HG03442 (cell line): ENCODE data around the gene DHX34.
"Not testable (repeated sequence)": the region's sequence is repeated elsewhere in the genome, so short reads cannot be mapped to it uniquely, and the experiment has no call there.

Experiments used
- ATAC-seq: cut with Tn5 transposase; IDR thresholded peaks from one replicate; pipeline ENCODE4 v1.9.1; 2021; ENCODE audit warnings: mild to moderate bottlenecking, moderate library complexity; ENCODE audit not compliant: unreplicated experiment

Gene DHX34

DNA sequence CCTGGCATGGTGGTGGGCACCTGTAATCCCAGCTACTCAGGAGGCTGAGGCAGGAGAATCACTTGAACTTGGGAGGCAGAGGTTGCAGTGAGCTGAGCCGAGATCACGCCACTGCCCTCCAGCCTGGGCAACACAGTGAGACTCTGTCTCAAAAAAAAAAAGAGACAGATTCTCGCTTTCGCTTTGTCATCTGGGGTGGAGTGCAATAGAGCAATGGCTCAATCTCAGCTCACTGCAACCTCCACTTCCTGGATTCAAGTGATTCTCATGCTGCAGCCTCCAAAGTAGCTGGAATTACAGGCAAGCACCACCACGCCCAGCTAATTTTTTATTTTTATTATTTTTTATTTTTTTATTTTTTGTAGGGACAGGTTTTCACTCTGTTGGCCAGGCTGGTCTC is 39.6 kb downstream of the DHX34 start:
- not testable (repeated sequence) for ATAC-seq

DNA sequence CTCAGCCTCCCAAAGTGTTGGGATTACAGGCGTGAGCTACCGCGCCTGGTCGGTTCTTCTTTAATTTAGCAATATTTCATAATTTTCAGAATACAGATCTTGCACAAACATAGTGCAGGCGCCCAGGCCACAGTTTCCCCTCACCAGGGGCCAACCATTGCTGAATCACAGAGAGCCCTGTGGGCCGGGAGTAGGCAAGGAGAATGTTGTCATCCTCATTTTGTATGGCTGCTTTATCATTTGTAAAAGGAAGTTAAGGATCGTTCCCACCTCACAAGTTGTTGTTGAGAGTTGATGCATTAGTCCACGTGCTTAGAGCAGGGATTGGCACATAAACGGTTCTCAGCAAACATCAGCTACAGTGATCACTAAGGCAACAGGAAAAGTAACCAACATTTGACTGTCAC is 40.0 kb downstream of the DHX34 start:
- ATAC-seq, result no peak

DNA sequence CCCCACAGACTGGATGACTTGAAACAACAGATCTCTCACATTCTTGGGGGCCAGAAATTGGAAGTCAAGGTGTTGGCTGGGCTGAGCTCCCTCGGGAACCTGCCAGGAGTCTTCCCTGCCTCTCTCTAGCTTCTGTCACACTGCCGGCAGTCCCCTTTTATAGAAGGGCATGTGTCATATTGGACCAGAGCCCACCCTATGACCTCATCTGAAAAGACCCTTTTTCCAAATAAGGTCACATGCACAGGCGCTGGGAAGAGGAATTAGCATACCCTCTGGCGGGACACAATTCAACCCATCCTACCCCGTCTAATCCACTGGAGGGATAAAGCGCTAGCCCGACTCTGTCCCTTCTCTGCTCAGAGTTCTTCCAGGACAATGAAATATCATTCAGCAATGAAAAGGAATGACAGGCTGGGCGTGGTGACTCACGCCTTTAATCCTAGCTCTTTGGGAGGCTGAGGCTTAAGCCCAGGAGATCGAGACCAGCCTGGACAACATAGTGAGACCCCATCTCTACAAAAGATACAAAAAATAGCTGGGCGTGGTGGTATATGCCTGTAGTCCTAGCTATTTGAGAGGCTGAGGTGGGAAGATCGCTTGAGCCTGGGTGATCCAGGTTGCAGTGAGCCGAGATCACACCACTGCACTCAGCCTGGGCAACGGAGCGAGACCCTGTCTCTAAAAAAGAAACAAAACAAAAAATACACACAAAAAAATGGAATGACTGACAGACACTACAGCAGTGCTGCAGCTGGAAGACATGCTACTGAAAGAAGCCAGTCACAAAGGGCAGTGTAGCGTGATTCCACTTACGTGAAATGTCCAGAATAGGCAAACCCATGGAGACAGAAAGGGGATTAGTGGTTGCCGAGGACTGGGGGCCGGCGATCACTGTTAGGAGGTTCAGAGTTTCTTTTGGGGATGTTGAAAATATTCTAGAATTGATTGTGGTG is 41.7 kb downstream of the DHX34 start:
- no peak for ATAC-seq

DNA sequence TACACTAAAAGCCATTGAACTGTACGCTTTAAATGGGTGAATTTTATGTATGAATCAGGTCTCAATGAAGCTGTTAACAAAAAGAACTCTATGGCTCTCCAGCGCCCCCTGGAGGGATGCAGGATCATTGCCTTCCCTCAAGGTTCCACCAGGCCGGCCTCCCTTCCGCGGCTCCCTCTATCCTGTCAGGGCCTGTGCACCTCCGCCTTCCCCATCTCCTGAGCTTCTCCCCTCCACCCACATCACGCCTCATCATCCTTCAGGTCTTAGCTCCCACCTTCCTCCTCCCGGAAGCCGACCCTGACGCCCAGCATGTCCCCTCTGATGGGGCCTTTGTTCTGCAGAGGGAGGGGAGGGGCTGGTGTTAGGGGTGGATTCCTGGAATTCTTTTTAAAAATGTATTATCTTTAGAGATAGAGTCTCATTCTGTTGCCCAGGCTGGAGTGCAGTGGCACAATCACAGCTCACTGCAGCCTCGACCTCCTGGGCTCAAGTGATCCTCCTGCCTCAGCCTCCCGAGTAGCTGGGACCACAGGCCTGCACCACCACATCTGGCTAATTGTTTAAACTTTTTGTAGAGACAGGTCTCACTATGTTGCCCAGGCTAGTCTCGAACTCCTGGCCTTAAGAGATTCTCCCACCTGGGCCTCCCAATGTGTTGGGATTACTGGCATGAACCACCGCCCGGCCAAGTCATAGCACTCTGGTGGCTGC is 42.6 kb downstream of the DHX34 start:
- ATAC-seq, result no peak

DNA sequence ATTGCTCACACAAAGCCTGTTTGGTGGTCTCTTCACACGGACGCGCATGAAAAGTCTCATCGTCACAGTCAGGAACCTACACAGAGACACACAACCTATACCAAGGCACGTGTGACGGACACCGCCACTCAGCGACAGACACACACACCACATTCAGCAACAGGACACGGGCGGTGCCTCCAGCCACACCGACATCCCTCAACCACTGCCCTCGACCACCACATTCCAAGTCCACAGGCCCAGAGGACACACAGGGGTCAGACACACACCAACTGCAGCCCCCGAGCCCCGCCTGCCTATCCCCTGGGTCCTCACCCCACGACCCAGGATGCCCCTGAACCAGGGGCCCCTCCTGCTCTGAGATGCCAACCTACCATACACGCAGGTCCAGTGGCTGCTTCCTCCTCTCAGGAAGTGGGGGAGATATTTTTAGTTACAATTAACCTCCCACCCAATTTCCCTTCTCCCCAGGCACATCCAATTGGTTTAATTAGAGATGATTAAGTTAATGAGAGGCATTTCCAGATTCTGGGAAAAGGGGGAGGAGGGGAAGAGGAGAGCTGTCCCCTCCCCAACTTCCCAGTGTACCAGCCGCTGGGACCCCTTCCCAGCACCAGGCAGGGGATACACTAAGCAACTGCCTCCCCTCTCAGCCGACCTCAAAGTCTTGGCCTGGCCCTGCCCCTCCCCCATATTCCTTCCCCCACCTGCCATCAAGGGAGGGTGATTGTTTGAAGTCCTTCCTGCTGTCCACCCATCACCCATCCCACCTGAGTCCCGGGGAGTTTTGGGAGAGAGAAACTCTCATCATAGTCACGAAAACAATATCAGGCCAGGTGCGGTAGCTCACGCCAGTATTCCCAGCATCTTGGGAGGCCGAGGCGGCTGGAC is 49.8 kb downstream of the DHX34 start:
- no peak for ATAC-seq

DNA sequence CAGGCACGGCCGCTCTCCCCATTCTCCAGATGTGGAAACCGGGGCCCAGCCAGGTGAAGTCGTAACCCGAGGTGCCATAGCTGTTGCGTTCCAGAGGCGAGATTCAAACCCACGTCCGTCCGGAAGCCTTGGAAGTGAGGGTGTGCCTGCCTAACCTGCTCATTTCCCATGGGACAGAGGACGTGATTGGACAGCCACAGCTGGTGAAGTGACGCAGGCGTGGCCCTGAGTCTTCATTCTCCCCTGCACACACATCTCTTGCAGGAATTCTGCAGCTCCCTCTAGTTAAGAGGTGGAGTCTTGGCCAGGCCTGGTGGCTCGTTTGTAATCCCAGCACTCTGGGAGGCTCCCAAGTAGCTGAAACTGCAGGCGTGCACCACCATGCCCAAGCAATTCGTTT is 53.4 kb downstream of the DHX34 start:
- no peak for ATAC-seq

DNA sequence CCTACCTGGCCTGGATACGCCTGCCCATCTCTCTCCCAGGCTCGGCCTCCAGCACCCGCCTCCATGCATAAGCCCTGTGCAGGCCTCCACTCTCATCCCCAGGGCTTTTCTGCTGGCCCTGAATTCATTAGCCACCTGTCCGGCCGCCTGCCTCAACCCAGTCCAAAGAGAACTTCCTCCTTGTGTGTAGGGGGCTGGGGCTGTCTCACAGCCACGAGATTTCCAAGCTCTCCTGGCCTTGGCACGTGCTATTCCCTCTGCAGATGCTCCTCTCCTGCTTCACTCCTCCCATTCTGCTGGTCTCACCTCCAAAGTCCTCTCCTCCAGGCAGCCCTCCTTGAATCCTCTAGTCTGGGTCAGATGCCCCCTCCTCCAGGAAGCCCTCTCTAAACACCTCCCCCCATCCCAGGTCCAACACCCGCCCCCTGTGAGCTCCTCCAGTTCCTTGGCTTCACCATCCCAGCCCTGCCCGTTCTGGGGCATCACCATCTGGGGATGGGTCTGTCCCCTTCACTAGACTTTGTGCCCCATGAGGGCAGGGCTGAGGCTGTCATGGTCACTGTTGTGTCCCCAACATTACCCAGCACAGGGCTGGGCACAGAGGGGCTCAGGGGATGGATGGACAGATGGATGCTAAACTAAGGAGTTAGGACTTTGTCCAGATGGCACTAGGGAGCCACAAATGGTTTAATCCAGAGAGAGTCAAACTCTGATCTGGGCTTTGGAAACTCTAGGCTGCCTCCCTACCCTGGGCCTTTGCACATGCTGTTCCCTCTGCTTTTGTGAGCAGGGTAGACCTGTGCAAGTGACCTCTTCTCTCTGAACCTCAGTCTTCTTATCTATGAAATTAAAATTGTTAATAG is 55.5 kb downstream of the DHX34 start:
- no peak for ATAC-seq

DNA sequence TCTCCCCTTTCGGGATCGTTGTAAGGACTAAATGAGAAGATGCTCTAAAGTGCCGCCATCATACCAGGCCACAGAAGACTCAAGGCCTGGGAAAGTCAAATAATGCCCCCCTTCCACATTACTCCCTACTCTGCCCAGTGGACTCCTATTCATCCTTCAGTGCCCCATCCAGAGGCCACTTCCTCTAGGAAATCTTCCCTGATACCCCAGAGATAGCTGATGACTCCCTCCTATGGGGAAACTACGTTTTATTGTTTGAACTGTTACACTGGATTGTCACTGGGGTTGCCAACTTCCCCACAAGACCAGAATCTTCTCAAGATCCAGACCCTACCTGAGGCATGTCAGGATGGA is 56.1 kb downstream of the DHX34 start:
- ATAC-seq, result no peak

DNA sequence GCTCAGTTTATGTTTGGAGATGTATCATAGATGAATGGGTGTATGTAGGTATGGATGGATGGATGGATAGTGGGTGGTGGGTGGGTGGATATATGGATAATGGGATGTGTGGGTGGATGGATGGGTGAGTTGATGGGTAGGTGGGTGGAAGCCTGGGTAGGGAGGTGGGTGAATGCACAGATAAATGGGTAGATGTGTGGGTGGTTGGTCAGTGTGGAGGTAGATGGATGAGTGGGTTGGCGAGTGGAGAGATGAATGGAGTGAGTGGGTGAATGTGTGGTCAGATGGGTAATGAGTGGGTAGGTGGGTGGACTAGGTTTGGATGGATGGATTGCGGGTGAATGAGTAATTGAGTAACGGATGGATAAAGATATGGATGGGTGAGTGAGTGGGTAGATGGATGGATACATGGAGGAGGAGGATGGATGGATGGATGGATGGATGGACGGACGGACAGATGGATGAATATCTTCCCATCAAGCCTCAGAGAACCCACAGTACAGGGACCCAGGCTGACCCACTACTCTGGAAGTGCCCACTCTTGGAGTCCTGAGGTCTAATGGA is 56.8 kb downstream of the DHX34 start:
- no peak for ATAC-seq

DNA sequence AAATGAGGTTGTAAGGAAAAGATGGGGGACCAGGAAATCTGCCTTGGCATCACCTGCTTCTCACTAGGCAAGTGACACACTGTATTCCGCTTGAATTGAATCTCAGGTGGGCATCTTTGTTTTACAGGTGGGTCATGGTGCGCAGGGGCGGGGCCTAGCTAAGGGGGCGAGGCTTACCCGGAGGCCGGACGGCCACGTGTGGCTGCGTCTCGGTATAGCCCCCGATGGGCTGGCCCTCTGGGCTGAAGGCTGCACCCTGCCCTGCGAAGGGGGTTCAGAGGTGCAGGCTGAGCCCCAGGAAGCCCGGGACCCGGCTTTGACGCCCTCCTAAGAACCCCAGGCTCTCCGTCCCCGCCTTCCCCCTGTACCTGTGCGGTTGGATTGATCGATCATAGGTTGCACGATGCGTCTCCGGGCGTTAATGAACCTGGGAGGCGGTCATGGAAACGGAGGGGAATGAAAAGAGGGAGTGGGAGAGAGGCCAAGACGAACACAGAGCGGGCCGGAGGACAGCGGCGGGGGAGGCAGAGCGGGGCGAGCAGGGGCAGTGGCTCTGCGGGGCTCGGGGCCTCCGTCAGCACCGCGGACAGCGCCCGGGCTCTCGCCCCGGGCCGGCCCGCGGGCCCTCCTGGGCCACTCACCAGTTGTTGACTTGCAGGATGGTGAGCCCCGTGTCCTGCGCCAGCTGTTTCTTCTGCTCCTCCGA is 57.7 kb downstream of the DHX34 start:
- no peak for ATAC-seq

DNA sequence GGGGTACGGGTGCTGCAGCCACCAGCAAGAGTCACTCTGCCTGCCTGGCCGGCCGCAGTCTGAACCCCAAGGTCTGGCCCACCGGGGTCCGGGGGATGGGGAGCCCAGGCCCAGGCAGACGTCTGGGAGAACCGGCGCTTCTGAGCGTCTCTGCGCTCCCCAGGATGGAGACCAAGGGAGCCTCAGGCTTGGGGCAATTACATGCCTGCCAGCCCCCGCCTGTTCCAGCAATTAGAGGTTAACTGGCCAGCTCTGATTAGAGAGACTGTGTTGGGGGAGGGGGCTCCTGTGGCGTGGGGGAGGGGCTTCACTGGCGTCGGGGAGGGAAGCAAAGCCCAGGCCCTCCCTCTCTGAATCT is 58.3 kb downstream of the DHX34 start:
- no peak for ATAC-seq

DNA sequence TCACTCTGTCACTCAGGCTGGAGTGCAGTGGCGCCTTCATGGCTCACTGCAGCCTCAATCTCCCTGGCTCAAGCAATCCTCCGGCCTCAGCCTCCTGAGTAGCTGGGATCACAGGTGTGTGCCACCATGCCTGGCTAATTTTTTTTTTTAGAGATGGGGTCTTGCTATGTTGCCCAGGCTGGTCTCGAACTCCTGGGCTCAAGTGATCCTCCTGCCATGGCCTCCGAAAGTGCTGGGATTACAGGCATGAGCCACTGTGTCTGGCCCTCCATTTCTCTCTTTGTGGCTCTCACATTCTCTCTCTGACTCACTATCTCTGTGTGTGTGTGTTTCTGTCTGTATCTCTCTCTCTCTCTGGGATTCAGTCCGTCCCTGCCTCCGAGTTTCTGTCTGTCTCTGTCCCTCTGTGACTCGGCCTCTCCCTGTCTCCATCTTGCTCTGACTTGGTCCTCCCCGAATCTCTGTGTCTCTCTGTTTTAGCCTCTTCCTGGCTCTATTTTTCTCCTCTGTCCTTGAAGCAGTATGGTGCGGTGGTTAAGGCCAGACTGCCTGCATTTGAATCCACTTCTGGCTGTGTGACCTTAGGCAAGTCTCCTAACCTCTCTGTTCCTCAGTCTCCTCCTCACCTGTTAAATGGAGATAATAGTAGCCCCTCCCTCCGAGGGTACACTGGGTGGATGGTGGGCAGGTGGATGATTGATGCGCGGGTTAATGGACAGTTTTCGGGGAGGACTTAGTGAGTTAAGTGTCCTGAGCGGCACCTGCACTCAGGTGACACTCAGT is 59.2 kb downstream of the DHX34 start:
- no peak for ATAC-seq

DNA sequence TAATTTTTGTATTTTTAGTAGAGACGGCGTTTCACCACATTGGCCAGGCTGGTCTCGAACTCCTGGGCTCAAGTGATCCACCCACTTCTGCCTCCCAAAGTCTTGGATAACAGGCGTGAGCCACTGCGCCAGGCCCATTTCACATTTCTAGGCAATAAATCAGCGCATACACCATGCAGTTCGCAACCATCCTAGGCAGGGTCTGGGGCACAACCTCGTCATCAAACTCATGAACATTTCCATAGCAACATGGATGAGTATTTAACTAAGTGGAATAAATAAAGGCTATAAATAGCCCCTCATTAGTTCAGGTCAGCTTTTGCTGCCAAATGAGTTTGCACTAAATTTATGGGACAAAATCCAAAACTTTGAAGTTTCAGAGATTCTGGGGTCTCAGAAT is 62.0 kb downstream of the DHX34 start:
- no peak for ATAC-seq

DNA sequence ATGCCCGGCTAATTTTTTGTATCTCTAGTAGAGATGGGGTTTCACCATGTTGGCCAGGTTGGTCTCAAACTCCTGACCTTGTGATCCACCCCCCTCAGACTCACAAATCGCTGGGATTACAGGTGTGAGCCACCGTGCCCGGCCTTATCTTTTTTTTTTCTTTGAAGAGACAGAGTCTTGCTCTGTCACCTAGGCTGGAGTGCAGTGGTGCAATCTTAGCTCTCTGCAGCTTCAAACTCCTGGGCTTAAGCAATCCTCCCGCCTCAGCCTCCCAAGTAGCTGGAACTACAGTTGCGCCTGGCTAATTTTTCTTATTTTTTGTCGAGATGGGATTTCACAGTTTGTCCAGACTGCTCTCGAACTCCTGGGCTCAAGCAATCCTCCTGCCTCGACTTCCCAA is 62.6 kb downstream of the DHX34 start:
- ATAC-seq, result not testable (repeated sequence)

DNA sequence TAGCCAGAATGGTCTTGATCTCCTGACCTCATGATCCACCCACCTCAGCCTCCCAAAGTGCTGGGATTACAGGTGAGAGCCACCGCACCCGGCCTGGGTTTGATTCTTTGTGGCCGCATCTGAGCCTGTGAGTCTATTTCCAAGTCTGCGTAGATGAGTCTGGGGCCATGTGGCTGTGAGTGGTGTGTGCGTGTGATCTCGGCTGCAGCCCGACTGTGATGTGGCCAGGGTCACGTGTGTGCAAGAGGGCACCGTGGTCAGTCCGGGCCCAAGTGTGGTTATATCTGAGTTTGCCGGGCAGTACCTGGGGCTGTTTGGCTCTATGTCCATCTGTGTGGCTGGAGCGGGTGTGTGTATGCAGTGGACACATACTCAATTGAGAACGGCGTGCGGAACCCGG is 64.8 kb downstream of the DHX34 start:
- ATAC-seq, result no peak

DNA sequence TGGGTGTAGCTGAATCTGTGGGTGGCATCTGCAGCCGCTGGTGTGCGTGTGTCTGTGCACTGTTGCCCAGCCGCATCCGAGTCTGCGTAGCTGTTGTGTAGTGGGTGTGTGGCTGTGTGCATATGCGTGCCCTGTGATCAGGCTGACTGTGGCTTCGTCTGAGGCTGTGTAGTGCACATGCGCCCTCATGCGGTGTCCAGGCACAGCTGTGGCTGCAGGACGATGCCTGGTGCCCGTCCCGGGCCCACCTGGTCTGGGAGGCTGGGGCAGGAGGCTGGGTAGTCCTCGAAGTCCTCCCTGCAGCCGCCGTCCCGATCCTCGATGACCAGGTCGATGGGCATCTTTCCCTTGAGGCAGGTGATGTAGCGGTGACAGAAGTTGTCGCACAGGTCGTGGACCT is 65.4 kb downstream of the DHX34 start:
- no peak for ATAC-seq

DNA sequence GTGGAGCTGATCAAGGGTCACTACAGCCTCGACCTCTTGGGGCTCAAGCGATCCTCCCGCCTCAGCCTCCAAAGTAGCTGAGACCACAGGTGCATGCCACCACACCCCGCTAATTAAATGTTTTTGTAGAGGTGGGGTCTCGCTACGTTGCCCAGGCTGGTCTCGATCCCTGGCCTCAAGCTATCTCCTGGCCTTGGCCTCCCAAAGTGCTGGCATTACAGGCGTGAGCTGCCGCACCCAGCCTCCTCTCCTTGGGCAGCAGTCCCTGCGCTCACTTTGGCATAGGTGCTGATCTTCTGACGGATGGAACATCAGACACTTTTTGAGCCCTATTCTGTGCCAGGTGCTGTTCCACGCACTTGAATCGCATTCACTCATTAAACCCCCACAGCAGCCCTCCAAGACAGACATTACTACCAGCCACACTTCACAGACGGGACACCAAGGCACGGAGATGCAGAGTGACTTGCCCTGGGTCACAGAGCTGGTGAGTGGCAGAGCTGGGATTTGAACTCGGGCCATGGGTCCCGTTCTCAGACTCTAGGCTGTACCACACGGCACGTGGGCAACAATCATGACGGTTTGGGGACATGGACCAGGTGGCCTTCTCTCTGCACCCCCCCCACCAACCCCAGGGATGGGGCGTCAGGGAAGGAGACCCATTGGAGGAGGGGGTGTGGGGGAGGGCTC is 67.0 kb downstream of the DHX34 start:
- no peak for ATAC-seq

DNA sequence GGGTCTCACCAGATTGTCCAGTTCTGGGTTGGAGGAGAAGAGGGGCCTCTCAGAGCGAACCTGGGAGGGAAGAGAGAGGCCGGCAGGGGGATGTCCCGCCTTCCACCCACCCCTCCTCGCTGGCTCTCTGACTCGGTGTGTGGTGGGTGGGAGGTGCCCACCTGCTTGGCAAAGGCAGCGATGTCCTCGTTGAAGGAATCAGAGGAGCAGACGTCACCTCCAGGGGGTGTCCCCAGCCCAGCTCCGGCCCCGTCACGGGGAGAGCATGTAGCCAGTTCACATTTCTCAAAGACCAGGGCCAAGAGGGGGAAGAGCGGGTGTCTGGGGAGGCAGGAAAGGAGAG is 67.5 kb downstream of the DHX34 start:
- no peak for ATAC-seq
